ENCODE data around the gene WWOX. TPM values are rescaled to one million over a fixed set of nuclear protein-coding genes. Genes with fewer than 3 reads are reported as not detected.

WWOX gene
- total RNA-seq, 4 donors from 2014 or later = 135 to 209 (median 159) TPM

GRCh38 chr16:78882150-78882549, 782.7 kb downstream of the WWOX start:
- no peak overlapping the region for H3K27ac ChIP-seq
- no peaks in the 10 kb centered on the region for H3K4me1 ChIP-seq
- no peaks in the 10 kb centered on the region for H3K27me3 ChIP-seq
- no peak for DNase-seq
- no peaks in the 10 kb centered on the region for H3K36me3 ChIP-seq
- H3K4me3 ChIP-seq (replicated peaks in 1 of 3) = no peak overlapping the region
- intact Hi-C loops (cut with DNase I) = no loop called here
- 93 to 97% methylated on average over 3 of the region's 3 CpGs for WGBS, 2 donors
- TF ChIP-seq CTCF (IDR thresholded peaks at IDR 0.05) (no peak), POLR2A (IDR thresholded peaks at IDR 0.05) (no peak)
- no peaks in the 10 kb centered on the region for H3K9me3 ChIP-seq

- no peak for DNase-seq
- intact Hi-C loops (cut with DNase I) = no loop called here
- no peaks in the 10 kb centered on the region for H3K27me3 ChIP-seq
- H3K9me3 ChIP-seq = no peaks in the 10 kb centered on the region
- TF ChIP-seq POLR2A (IDR thresholded peaks at IDR 0.05) (no peak), CTCF (IDR thresholded peaks at IDR 0.05) (no peak)
- H3K4me3 ChIP-seq (replicated peaks in 1 of 3) = no peak overlapping the region
- H3K27ac ChIP-seq = no peak overlapping the region
- 70 to 79% methylated on average over 9 of the region's 9 CpGs for WGBS, 2 donors
- H3K4me1 ChIP-seq = no peaks in the 10 kb centered on the region
- no peaks in the 10 kb centered on the region for H3K36me3 ChIP-seq
These were observed 783.3 kb downstream of the WWOX start for GRCh38 chr16:78882751-78883150.

GRCh38 chr16:78884204-78884603, 784.8 kb downstream of the WWOX start:
- no peaks in the 10 kb centered on the region for H3K4me1 ChIP-seq
- no peaks in the 10 kb centered on the region for H3K27me3 ChIP-seq
- H3K4me3 ChIP-seq (replicated peaks in 1 of 3) = no peak overlapping the region
- no peaks in the 10 kb centered on the region for H3K36me3 ChIP-seq
- intact Hi-C loops (cut with DNase I) = no loop called here
- no peak overlapping the region for H3K27ac ChIP-seq
- no peak for DNase-seq
- TF ChIP-seq CTCF (IDR thresholded peaks at IDR 0.05) (no peak), POLR2A (IDR thresholded peaks at IDR 0.05) (no peak)
- no peaks in the 10 kb centered on the region for H3K9me3 ChIP-seq

GRCh38 chr16:78889346-78889745, 789.9 kb downstream of the WWOX start:
- no peak for DNase-seq
- WGBS, 2 donors = 89 to 90% methylated on average over 10 of the region's 10 CpGs
- no peak for TF ChIP-seq POLR2A (IDR thresholded peaks at IDR 0.05)
- no peak for TF ChIP-seq CTCF (IDR thresholded peaks at IDR 0.05)
- H3K4me3 ChIP-seq (replicated peaks in 1 of 3) = no peak overlapping the region
- H3K4me1 ChIP-seq = no peaks in the 10 kb centered on the region
- intact Hi-C loops (cut with DNase I) = no loop called here
- no peaks in the 10 kb centered on the region for H3K27me3 ChIP-seq
- H3K36me3 ChIP-seq = no peaks in the 10 kb centered on the region
- no peaks in the 10 kb centered on the region for H3K9me3 ChIP-seq
- H3K27ac ChIP-seq = no peak overlapping the region

GRCh38 chr16:78890373-78890895, 791.0 kb downstream of the WWOX start:
- TF ChIP-seq POLR2A (IDR thresholded peaks at IDR 0.05) (no peak), CTCF (IDR thresholded peaks at IDR 0.05) (no peak)
- whole genome bisulfite sequencing, 2 donors = 95 to 98% methylated on average over 3 of the region's 3 CpGs
- Histone ChIP-seq H3K4me3 (replicated peaks in 1 of 3) (no peak overlapping the region), H3K9me3 (no peaks in the 10 kb centered on the region), H3K4me1 (peaks cover 3% of the 10 kb centered on the region in 2 donors), H3K27ac (no peak overlapping the region), H3K27me3 (no peaks in the 10 kb centered on the region), H3K36me3 (no peaks in the 10 kb centered on the region)
- intact Hi-C loops (cut with DNase I) = no loop called here
- DNase-seq = no peak

Data from thyroid gland (tissue), 4 donors.